ENCODE data around the gene STXBP6.

The STXBP6 gene

GRCh38 chr14:24958271-24958670 lies 91.7 kb downstream of the STXBP6 start:
- TF ChIP-seq POLR2AphosphoS5 (IDR thresholded peaks at IDR 0.05; ENCODE audit: low read depth, low read length): no peak
- TF ChIP-seq TAF1 (IDR thresholded peaks at IDR 0.05; ENCODE audit: borderline replicate concordance, insufficient read depth, low read length): no peak
- TF ChIP-seq, protein P1, sequence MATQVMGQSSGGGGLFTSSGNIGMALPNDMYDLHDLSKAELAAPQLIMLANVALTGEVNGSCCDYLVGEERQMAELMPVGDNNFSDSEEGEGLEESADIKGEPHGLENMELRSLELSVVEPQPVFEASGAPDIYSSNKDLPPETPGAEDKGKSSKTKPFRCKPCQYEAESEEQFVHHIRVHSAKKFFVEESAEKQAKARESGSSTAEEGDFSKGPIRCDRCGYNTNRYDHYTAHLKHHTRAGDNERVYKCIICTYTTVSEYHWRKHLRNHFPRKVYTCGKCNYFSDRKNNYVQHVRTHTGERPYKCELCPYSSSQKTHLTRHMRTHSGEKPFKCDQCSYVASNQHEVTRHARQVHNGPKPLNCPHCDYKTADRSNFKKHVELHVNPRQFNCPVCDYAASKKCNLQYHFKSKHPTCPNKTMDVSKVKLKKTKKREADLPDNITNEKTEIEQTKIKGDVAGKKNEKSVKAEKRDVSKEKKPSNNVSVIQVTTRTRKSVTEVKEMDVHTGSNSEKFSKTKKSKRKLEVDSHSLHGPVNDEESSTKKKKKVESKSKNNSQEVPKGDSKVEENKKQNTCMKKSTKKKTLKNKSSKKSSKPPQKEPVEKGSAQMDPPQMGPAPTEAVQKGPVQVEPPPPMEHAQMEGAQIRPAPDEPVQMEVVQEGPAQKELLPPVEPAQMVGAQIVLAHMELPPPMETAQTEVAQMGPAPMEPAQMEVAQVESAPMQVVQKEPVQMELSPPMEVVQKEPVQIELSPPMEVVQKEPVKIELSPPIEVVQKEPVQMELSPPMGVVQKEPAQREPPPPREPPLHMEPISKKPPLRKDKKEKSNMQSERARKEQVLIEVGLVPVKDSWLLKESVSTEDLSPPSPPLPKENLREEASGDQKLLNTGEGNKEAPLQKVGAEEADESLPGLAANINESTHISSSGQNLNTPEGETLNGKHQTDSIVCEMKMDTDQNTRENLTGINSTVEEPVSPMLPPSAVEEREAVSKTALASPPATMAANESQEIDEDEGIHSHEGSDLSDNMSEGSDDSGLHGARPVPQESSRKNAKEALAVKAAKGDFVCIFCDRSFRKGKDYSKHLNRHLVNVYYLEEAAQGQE (IDR thresholded peaks at IDR 0.05; ENCODE audit: insufficient read depth in 1 of 2, low read depth in 2 of 2, low read length in 2 of 2): no peak
- TF ChIP-seq FOXP2 (optimal IDR thresholded peaks at IDR 0.05; ENCODE audit: borderline replicate concordance, extremely low read depth, extremely low read length, insufficient read depth): no peak
- TF ChIP-seq SIN3A (IDR thresholded peaks at IDR 0.05; ENCODE audit: borderline replicate concordance, insufficient read depth, low read length): no peak

- TF ChIP-seq SIN3A (IDR thresholded peaks at IDR 0.05; ENCODE audit: borderline replicate concordance, insufficient read depth, low read length) (no peak), POLR2AphosphoS5 (IDR thresholded peaks at IDR 0.05; ENCODE audit: low read depth, low read length) (no peak), FOXP2 (optimal IDR thresholded peaks at IDR 0.05; ENCODE audit: borderline replicate concordance, extremely low read depth, extremely low read length, insufficient read depth) (no peak), TAF1 (IDR thresholded peaks at IDR 0.05; ENCODE audit: borderline replicate concordance, insufficient read depth, low read length) (no peak)
- TF ChIP-seq, protein P1 (IDR thresholded peaks at IDR 0.05; ENCODE audit: insufficient read depth in 1 of 2, low read depth in 2 of 2, low read length in 2 of 2): no peak
These were observed 92.1 kb downstream of the STXBP6 start for GRCh38 chr14:24957814-24958213.

DNA sequence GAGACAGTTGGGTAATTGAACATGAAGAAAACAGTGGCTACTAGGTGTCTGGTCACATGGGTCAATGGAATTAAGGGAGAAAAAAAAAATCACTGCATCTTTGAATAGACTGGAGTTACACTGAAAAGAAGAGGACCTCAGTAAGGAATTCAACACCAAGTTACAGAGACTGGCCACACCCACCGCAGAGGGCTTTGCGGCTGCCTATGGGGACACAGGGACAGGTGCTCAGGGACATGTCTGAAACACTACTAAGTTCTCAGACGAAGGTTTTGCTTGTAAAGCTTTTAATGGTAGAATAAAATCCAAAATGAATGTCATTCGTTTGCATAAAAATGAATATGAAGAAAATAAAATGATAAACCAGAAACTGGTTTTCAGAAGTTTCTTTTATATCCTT lies 93.8 kb downstream of the STXBP6 start:
- TF ChIP-seq, protein P1 (IDR thresholded peaks at IDR 0.05; ENCODE audit: insufficient read depth in 1 of 2, low read depth in 2 of 2, low read length in 2 of 2): no peak
- no peak for TF ChIP-seq SIN3A (IDR thresholded peaks at IDR 0.05; ENCODE audit: borderline replicate concordance, insufficient read depth, low read length)
- TF ChIP-seq TAF1 (IDR thresholded peaks at IDR 0.05; ENCODE audit: borderline replicate concordance, insufficient read depth, low read length): no peak
- no peak for TF ChIP-seq FOXP2 (optimal IDR thresholded peaks at IDR 0.05; ENCODE audit: borderline replicate concordance, extremely low read depth, extremely low read length, insufficient read depth)
- TF ChIP-seq POLR2AphosphoS5 (IDR thresholded peaks at IDR 0.05; ENCODE audit: low read depth, low read length): no peak

GRCh38 chr14:24954700-24955037 lies 95.3 kb downstream of the STXBP6 start:
- TF ChIP-seq, protein P1 (IDR thresholded peaks at IDR 0.05; ENCODE audit: insufficient read depth in 1 of 2, low read depth in 2 of 2, low read length in 2 of 2): no peak
- TF ChIP-seq TAF1 (IDR thresholded peaks at IDR 0.05; ENCODE audit: borderline replicate concordance, insufficient read depth, low read length) (no peak), POLR2AphosphoS5 (IDR thresholded peaks at IDR 0.05; ENCODE audit: low read depth, low read length) (no peak), FOXP2 (optimal IDR thresholded peaks at IDR 0.05; ENCODE audit: borderline replicate concordance, extremely low read depth, extremely low read length, insufficient read depth) (no peak), SIN3A (IDR thresholded peaks at IDR 0.05; ENCODE audit: borderline replicate concordance, insufficient read depth, low read length) (no peak)
